Hematopoietic multipotent progenitor cell treated with erythropoietin and hydrocortisone succinate and interleukin-3 and kit ligand, for 17 days (in vitro differentiated cells): ENCODE measurements around the gene SLC2A8.

Experiments
- DNase-seq: peaks from one replicate; pipeline ENCODE4 v3.0.0-alpha.2; 2015; ENCODE audit warnings: low spot score

The SLC2A8 gene

GRCh38 chr9:127396808-127397645 is at the start of gene SLC2A8:
Gene SLC2A8 (plus strand): TSS chr9:127397169. CDS start chr9:127397231, 62 bp downstream.
- peak; percentile 96 for DNase-seq

GRCh38 chr9:127347831-127348776 is 48.9 kb upstream of the SLC2A8 start:
- DNase-seq = no peak

- DNase-seq = no peak
Measured at GRCh38 chr9:127349483-127350113, 47.4 kb upstream of the SLC2A8 start.

- no peak for DNase-seq
Measured at GRCh38 chr9:127351182-127352166, 45.5 kb upstream of the SLC2A8 start.

- DNase-seq = no peak
Measured at GRCh38 chr9:127353882-127354281, 43.1 kb upstream of the SLC2A8 start.

- DNase-seq = no peak
Measured at GRCh38 chr9:127356906-127357305, 40.1 kb upstream of the SLC2A8 start.

- DNase-seq = no peak
Measured at GRCh38 chr9:127358023-127358535, 38.9 kb upstream of the SLC2A8 start.

GRCh38 chr9:127358770-127359169 is 38.2 kb upstream of the SLC2A8 start:
- DNase-seq = no peak

GRCh38 chr9:127360250-127360649 is 36.7 kb upstream of the SLC2A8 start:
- no peak for DNase-seq

GRCh38 chr9:127360829-127361228 is 36.1 kb upstream of the SLC2A8 start:
- no peak for DNase-seq

GRCh38 chr9:127361561-127361960 is 35.4 kb upstream of the SLC2A8 start:
- no peak for DNase-seq

GRCh38 chr9:127362829-127363228 is 34.1 kb upstream of the SLC2A8 start:
- no peak for DNase-seq

- DNase-seq = no peak
Measured at GRCh38 chr9:127365461-127365860, 31.5 kb upstream of the SLC2A8 start.

GRCh38 chr9:127366594-127366993 is 30.4 kb upstream of the SLC2A8 start:
- DNase-seq = no peak

GRCh38 chr9:127368852-127369402 is 28.0 kb upstream of the SLC2A8 start:
- DNase-seq = no peak

- no peak for DNase-seq
Measured at GRCh38 chr9:127369428-127369827, 27.5 kb upstream of the SLC2A8 start.

GRCh38 chr9:127370147-127370579 is 26.8 kb upstream of the SLC2A8 start:
- DNase-seq = no peak

- DNase-seq = no peak
Measured at GRCh38 chr9:127370672-127371648, 26.0 kb upstream of the SLC2A8 start.

- DNase-seq = no peak
Measured at GRCh38 chr9:127380479-127380878, 16.5 kb upstream of the SLC2A8 start.
